ENCODE data around the gene ANXA1.

DNA sequence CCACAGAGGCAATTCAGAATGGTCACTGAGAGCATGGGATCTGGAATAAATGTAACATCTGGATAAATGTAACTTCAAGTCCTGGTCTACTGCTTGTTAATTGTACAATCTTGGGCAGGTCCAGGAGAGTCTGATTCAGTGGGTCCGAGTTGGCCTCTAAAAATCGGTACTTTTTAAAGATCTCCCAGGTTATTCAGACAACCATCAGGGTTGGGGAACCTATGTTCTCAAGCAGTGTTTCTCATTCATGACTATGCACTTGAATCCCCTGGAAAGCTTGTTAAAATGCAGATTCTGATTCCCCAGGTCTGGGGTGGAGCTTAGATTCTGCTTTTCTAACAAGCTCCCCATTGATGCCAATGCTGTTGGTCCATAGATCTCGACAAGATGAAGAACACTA lies 14.8 kb downstream of the ANXA1 start:
- TF ChIP-seq POLR2A (IDR thresholded peaks at IDR 0.05): no peak
- TF ChIP-seq, protein P1, sequence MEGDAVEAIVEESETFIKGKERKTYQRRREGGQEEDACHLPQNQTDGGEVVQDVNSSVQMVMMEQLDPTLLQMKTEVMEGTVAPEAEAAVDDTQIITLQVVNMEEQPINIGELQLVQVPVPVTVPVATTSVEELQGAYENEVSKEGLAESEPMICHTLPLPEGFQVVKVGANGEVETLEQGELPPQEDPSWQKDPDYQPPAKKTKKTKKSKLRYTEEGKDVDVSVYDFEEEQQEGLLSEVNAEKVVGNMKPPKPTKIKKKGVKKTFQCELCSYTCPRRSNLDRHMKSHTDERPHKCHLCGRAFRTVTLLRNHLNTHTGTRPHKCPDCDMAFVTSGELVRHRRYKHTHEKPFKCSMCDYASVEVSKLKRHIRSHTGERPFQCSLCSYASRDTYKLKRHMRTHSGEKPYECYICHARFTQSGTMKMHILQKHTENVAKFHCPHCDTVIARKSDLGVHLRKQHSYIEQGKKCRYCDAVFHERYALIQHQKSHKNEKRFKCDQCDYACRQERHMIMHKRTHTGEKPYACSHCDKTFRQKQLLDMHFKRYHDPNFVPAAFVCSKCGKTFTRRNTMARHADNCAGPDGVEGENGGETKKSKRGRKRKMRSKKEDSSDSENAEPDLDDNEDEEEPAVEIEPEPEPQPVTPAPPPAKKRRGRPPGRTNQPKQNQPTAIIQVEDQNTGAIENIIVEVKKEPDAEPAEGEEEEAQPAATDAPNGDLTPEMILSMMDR (IDR thresholded peaks at IDR 0.05): no peak
